ENCODE results near the gene ZYX.
"Not testable (repeated sequence)": the region's sequence is repeated elsewhere in the genome, so short reads cannot be mapped to it uniquely, and the experiment has no call there.

ZYX gene

GRCh38 chr7:143418681-143419458, 37.7 kb downstream of the ZYX start:
- ATAC-seq, result no peak

DNA sequence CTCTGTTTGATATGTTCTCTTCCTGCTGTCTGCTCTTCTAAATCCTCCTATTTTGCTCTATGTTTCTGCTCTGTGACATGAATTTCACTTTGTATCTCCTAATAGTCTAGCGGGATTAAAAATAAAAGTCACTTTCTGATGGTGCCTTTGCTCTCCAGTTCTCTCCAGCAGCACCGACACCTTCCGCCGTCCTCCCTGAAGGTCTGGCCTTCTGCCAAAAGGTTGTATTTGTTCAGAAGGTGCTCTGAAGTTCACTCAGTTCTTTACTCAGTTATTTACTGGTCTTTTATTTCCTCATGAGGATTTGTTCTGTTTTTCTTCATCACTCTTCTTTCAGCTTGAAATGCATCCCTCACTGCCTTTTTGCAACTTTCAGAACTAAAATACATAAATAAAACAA, 38.7 kb downstream of the ZYX start:
- no peak for ATAC-seq

GRCh38 chr7:143420624-143421023, 39.5 kb downstream of the ZYX start:
- ATAC-seq, result not testable (repeated sequence)

GRCh38 chr7:143422033-143422432, 40.9 kb downstream of the ZYX start:
- ATAC-seq, result no peak

DNA sequence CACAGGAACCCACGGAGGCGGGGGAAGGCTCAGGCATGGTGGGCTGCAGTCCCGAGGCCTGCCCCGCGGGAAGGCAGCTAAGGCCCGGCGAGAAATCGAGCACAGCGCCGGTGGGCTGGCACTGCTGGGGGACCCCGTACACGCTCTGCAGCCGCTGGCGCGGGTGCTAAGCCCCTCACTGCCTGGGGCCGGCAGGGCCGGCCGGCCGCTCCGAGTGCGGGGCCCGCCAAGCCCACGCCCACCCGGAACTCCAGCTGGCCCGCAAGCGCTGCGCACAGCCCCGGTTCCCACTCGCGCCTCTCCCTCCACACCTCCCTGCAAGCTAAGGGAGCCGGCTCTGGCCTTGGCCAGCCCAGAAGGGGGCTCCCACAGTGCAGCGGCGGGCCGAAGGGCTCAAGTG, 43.3 kb downstream of the ZYX start:
- not testable (repeated sequence) for ATAC-seq

GRCh38 chr7:143426479-143427142, 45.5 kb downstream of the ZYX start:
- peak in 1 of 2 donors; percentile 17 for ATAC-seq

DNA sequence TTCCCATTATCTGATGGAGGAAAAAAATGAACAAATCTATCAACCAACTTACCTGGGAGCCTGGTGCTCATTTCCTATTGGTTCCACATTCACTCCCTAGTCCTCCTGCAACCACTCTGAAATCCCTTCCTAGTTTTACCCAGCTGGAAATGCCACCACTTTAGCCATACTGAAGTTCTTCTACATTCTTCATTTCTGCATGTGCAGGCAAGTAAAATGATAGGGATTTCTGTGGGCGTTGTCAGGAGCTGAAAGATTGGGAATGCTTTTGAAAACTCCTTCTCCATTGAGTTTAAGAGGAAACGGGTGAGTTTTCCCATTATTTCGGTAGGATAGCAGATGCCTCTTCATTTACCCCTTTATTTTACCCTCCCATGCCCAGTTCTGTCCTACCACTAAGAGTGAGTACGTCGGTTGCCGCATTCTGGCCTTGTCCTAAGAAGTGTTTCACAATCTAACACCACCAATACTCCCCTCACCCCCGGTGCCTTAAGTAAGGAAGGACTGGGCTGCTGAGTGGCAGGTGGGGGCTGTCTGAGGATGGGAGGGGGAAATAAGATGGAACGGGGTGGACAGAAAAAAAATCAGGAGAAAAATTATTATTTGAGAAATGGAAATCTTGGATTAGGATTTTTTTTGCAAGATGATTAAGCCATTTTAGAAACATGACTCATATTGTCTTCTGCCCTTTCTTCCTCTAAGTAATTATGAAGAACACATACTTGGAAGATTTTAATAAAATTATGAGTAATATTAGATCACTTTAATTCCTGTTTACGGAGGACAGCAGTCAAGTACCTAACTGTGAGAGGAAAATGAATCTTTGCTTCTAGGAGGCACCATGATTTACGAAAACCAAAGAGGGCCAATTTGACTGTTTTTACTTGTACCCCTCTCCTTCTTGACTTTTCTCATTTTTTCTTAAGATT, 48.9 kb downstream of the ZYX start:
- no peak for ATAC-seq

DNA sequence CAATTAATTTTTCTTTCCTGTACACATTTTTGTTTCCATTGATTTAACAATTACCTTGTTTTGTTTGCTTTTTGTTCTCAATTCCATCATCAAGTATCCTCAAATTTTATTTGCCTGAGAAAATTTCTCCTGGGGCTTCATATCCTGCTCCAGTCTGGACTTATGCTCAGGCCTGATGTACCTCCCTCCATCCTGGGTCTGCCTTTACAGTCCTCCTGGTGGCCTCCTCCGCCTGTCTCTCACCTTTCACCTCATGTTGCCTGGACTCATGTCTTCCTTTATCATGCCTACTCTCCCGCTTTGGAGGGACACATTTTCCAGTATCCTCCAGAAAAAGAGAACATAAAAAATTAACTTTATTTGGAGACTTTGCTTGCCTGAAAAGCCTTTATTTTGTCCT, 50.0 kb downstream of the ZYX start:
- ATAC-seq, result no peak

DNA sequence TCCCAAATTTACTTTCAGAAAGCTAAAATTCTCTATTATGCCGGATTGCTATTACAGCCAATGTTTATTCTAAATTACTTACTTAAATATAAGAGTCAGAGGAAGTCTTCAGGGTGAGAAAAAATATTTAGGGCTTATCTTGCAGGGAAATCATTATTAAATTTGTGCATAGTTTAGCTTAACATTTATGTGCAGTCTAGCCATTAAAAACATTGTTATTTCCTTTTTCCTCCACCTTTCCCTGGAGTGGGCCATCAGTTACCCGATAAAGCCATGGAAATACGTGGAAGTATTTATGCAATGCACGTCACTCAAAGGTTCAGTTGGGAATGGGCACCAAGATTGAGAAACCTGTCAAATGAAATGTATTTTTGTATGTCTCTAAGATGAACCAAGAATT, 52.6 kb downstream of the ZYX start:
- ATAC-seq, result no peak

DNA sequence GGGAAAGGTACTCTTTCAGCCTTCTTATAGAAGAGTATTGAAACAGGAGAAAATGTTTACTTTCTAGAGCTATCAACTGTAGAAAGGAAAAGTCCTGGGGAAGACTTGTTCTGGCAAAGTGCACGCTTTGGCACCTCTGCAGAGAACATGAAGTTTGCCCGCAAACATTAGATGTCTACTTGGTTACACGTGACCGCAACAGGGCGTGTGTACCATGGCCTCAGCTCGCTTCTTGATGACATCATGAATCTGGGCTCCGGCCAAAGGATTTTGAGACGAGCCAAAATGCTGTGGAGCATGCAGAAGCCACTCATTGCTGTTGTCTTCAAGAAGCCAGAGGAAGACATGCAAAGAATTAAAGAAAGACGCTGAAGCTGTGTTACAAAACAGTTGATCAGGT, 53.5 kb downstream of the ZYX start:
- ATAC-seq, result no peak

- no peak for ATAC-seq
Observed at GRCh38 chr7:143435266-143435665, 54.1 kb downstream of the ZYX start.

DNA sequence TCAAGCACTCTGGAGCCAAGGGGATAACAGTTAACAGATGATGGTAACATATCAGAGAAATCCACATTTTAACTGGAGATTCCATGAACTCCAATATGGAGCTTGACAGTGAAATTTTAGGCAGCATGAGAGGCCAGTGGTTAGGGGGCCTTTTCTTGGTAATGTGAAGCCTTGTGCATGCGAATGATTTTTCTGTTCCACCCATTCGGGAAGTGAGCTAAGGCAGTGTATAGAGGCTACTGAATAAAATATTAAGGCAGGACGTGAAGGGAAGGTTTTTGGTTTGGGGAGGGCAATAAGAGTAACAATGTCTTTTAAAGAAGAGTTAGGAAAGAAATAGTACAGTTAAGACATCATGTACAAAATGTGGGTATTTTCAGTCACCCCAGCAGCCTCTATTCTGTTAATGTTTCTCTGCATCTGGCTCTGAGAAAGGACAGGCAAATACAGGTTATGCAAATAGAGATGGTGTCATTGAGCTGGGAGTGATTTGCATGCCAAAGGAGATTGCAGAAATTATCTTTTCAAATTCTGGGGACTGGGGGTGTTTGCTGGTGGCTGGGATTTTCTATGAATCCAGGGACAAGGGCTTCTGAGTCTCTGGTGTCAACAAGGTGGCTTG, 55.3 kb downstream of the ZYX start:
- ATAC-seq, result no peak

DNA sequence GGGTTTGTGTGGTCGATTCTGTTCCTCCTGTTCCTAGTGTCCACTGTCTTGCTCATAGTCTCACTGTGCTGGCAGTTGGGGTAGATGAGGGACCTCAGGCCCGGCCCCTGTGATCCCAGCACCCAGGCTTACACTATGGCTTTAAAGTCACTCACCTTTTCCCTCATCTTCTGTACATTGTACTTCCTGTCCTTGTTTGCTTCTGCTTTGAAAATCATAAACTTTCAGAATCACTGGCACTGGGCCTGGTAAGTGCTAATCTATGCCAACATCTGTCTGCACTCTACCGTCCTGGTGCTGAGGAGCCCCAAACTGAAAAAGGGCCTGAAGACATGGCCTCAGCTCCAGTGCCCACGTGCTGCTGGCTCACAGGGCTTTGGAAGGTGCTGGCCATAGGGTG, 56.4 kb downstream of the ZYX start:
- ATAC-seq, result no peak

DNA sequence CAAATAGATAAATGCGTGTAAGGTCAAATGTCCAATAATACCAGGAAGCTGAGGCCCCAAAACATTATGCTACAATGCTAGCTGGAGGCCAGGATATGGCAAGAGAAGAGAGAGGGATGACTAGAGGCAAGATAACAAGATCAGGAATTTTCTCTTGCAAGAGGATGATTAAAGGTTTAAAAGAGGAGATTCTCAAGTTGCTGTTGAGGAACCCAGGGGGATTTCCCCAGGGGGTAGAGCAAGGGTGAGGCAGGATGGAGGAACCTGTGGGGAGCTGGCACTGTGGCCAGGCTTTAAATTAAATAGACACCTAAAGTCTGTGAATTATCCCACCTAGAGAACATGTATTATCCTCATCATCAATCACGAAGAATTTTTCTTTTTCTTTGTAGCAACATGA, 58.7 kb downstream of the ZYX start:
- no peak for ATAC-seq
